Adrenal gland (tissue), 5 donors: Measurements from ENCODE around the gene GALNT16.

ENCODE experiments used
- CTCF ChIP-seq, 6 experiments: fragments of 450-650 bp in 4 of 6; fragments of 200-600 bp in 2 of 6; sonication (generic) in 1 of 6; IDR thresholded peaks; 1 replicate in 5 of 6; 2 replicates in 1 of 6; pipeline versions ENCODE4 v1.5.1 to v1.8.0; 2016 to 2021; ENCODE audit warnings: antibody characterized with exemption in 6 of 6, mild to moderate bottlenecking in 2 of 6, moderate library complexity in 1 of 6
- POLR2A ChIP-seq, 2 donors: fragments of 450-650 bp; IDR thresholded peaks; one replicate each; pipeline ENCODE4 v1.6.1; 2017; ENCODE audit warnings: antibody characterized with exemption in 2 of 2, mild to moderate bottlenecking in 2 of 2, moderate library complexity in 1 of 2
- donor health status: DM: no; HTN: no; CAD: no.

GRCh38 chr14:69320581-69321365 lies 60.8 kb downstream of the GALNT16 start:
- TF ChIP-seq CTCF (IDR thresholded peaks at IDR 0.05) (no peak), POLR2A (IDR thresholded peaks at IDR 0.05) (no peak)
